A549 (cell line): Measurements from ENCODE around the gene GALNT5.

Experiments
- CBX2 ChIP-seq: fragments of 200-600 bp; sonication (generic); IDR thresholded peaks from 2 replicates; pipeline ENCODE4 v1.6.1; 2016; ENCODE audit warnings: low read depth, mild to moderate bottlenecking, borderline replicate concordance
- CTCF ChIP-seq: fragments of >200 bp; sonication (Bioruptor Twin); formaldehyde crosslinking; IDR thresholded peaks from 3 replicates; pipeline ENCODE4 v1.5.1; 2016
- JUNB ChIP-seq: fragments of >200 bp; sonication (Bioruptor Twin); formaldehyde crosslinking; IDR thresholded peaks from 2 replicates; pipeline ENCODE4 v1.6.1; 2016
- MAX ChIP-seq: IDR thresholded peaks from 2 replicates; pipeline ENCODE4 v1.6.1; 2012
- PBX3 ChIP-seq: IDR thresholded peaks from 2 replicates; pipeline ENCODE4 v1.6.1; 2012
- POLR2A ChIP-seq: IDR thresholded peaks from 2 replicates; pipeline ENCODE4 v1.6.1; 2012; ENCODE audit warnings: mild to moderate bottlenecking, low read length
- REST ChIP-seq: fragments of 200-600 bp; sonication (generic); IDR thresholded peaks from 2 replicates; pipeline ENCODE4 v1.6.1; 2016; ENCODE audit warnings: antibody characterized with exemption, mild to moderate bottlenecking, moderate library complexity
- RFX5 ChIP-seq: fragments of 450-650 bp; IDR thresholded peaks from 2 replicates; pipeline ENCODE4 v1.7.1; 2014; ENCODE audit warnings: antibody characterized with exemption, mild to moderate bottlenecking, moderate library complexity
- USF2 ChIP-seq: fragments of 450-650 bp; IDR thresholded peaks from 2 replicates; pipeline ENCODE4 v1.6.1; 2014; ENCODE audit warnings: antibody characterized with exemption

- TF ChIP-seq POLR2A (no peak), CTCF (no peak), RFX5 (no peak), JUNB (no peak), MAX (no peak), CBX2 (no peak), USF2 (no peak), PBX3 (no peak), REST (no peak)
These were observed 19.2 kb upstream of the GALNT5 start for GRCh38 chr2:157238296-157238695.
